H1 (cell line): ENCODE measurements around the gene MAS1. TPM values are rescaled to one million over a fixed set of nuclear protein-coding genes. Genes with fewer than 3 reads are reported as not detected.

Source experiments
- CTCF ChIA-PET: fragments of 300-600 bp; sonication (Branson Sonifier 250); formaldehyde crosslinking; loops from one replicate; lab custom pipeline; 2021; ENCODE audit not compliant: partially characterized antibody; lab: Charles Lee
- POLR2A ChIA-PET: fragments of 300-600 bp; sonication (Branson Sonifier 250); formaldehyde crosslinking; loops from one replicate; lab custom pipeline; 2021; ENCODE audit warnings: inconsistent platforms; ENCODE audit not compliant: partially characterized antibody; lab: Charles Lee
- DNase-seq, 2 experiments: peaks; one replicate each; pipeline versions ENCODE4 v3.0.0 to v3.0.0-alpha.2; 2010 to 2022; ENCODE audit warnings: low spot score in 2 of 2, low read depth in 1 of 2, mixed read lengths in 1 of 2
- FAIRE-seq: peaks from 2 replicates; lab custom pipeline; 2011; peaks lifted over from hg19 to GRCh38; lab: Jason Lieb, UNC
- H2AFZ ChIP-seq: 2 replicates; pipeline ENCODE4 v1.8.1; 2012; ENCODE audit warnings: low read length, inconsistent platforms
- H2AK5ac ChIP-seq: 2 replicates; pipeline ENCODE4 v1.6.1; 2013; ENCODE audit warnings: low read depth, low read length
- H2BK120ac ChIP-seq: replicated peaks from 2 replicates; pipeline ENCODE3; 2013; ENCODE audit warnings: low read depth, low read length, inconsistent platforms
- H2BK12ac ChIP-seq: 2 replicates; pipeline ENCODE4 v1.6.1; 2013; ENCODE audit warnings: low read depth, low read length
- H2BK15ac ChIP-seq: 2 replicates; pipeline ENCODE4 v1.6.1; 2013; ENCODE audit warnings: low read length
- H2BK20ac ChIP-seq: 2 replicates; pipeline ENCODE4 v1.6.1; 2013; ENCODE audit warnings: low read length
- H2BK5ac ChIP-seq: 2 replicates; pipeline ENCODE4 v1.6.1; 2013; ENCODE audit warnings: low read depth, low read length
- H3K14ac ChIP-seq: 2 replicates; pipeline ENCODE4 v1.6.1; 2013; ENCODE audit warnings: inconsistent platforms; ENCODE audit not compliant: insufficient read length
- H3K18ac ChIP-seq: 2 replicates; pipeline ENCODE4 v1.6.1; 2013; ENCODE audit warnings: low read length; ENCODE audit errors: extremely low read depth
- H3K23ac ChIP-seq: 2 replicates; pipeline ENCODE4 v1.6.1; 2013; ENCODE audit warnings: inconsistent platforms; ENCODE audit not compliant: insufficient read length
- H3K23me2 ChIP-seq: 2 replicates; pipeline ENCODE4 v1.6.1; 2013; ENCODE audit warnings: low read depth, low read length
- H3K27ac ChIP-seq: 2 replicates; pipeline ENCODE4 v1.6.1; 2011; ENCODE audit warnings: low read depth, low read length, inconsistent platforms
- H3K27me3 ChIP-seq, 4 experiments: replicated peaks in 1 of 4; 1 replicate in 1 of 4; 2 replicates in 3 of 4; pipeline versions ENCODE4 v1.6.1 to v1.8.1; 2011 to 2013; ENCODE audit warnings: low read length in 3 of 4, mild to moderate bottlenecking in 3 of 4, inconsistent platforms in 2 of 4, mixed read lengths in 2 of 4, moderate library complexity in 1 of 4; ENCODE audit not compliant: control insufficient read depth in 3 of 4, insufficient read depth in 3 of 4; ENCODE audit errors: extremely low read depth in 1 of 4
- H3K36me3 ChIP-seq, 4 experiments: 2 replicates each; pipeline versions ENCODE4 v1.6.1 to v1.8.1; 2011 to 2013; ENCODE audit warnings: mild to moderate bottlenecking in 4 of 4, low read length in 3 of 4, moderate library complexity in 2 of 4, control low read depth in 1 of 4, inconsistent platforms in 1 of 4; ENCODE audit not compliant: insufficient read depth in 4 of 4, control insufficient read depth in 2 of 4
- H3K4ac ChIP-seq: replicated peaks from 2 replicates; pipeline ENCODE3; 2013; ENCODE audit warnings: low read length, low read depth, mixed read lengths, inconsistent platforms; ENCODE audit not compliant: insufficient read length
- H3K4me1 ChIP-seq, 4 experiments: replicated peaks in 1 of 4; 1 replicate in 1 of 4; 2 replicates in 3 of 4; pipeline versions ENCODE4 v1.6.1 to v1.8.1; 2011 to 2013; ENCODE audit warnings: low read length in 3 of 4, inconsistent platforms in 2 of 4, mixed read lengths in 1 of 4; ENCODE audit not compliant: insufficient read depth in 4 of 4, control insufficient read depth in 3 of 4
- H3K4me2 ChIP-seq, 2 experiments: 2 replicates each; pipeline versions ENCODE4 v1.6.1 to v1.8.1; 2011 to 2013; ENCODE audit warnings: low read depth in 2 of 2, low read length in 2 of 2, control low read depth in 1 of 2, inconsistent platforms in 1 of 2, mild to moderate bottlenecking in 1 of 2; ENCODE audit not compliant: insufficient read depth in 1 of 2
- H3K4me3 ChIP-seq, 4 experiments: fragments of 200-600, 300-600 bp in 1 of 4; sonication (generic), shearing (Covaris generic), sonication (Bioruptor Twin) in 1 of 4; 2 replicates each; pipeline versions ENCODE4 v1.5.1 to v1.8.1; 2011 to 2016; ENCODE audit warnings: low read length in 4 of 4, low read depth in 3 of 4, control low read depth in 2 of 4, inconsistent platforms in 2 of 4, mild to moderate bottlenecking in 2 of 4, mixed read lengths in 1 of 4, moderate library complexity in 1 of 4; ENCODE audit not compliant: insufficient read depth in 2 of 4; ENCODE audit errors: extremely low read depth in 1 of 4
- H3K56ac ChIP-seq: replicated peaks from 2 replicates; pipeline ENCODE3; 2013; ENCODE audit warnings: low read depth, mild to moderate bottlenecking, mixed read lengths, low read length, inconsistent platforms; ENCODE audit not compliant: insufficient read length
- H3K79me1 ChIP-seq: 2 replicates; pipeline ENCODE4 v1.6.1; 2013; ENCODE audit warnings: low read depth, low read length, control low read depth
- H3K79me2 ChIP-seq, 2 experiments: 2 replicates each; pipeline versions ENCODE4 v1.6.1 to v1.8.1; 2012 to 2013; ENCODE audit warnings: low read length in 2 of 2, mild to moderate bottlenecking in 2 of 2, inconsistent platforms in 1 of 2; ENCODE audit not compliant: insufficient read depth in 2 of 2, control insufficient read depth in 1 of 2
- H3K9ac ChIP-seq, 4 experiments: replicated peaks in 1 of 4; 1 replicate in 1 of 4; 2 replicates in 3 of 4; pipeline versions ENCODE4 v1.6.1 to v1.8.1; 2011 to 2013; ENCODE audit warnings: low read depth in 3 of 4, low read length in 3 of 4, control low read depth in 2 of 4, mild to moderate bottlenecking in 2 of 4, moderate library complexity in 2 of 4, inconsistent platforms in 1 of 4; ENCODE audit errors: extremely low read depth in 1 of 4
- H3K9me3 ChIP-seq, 2 experiments: 2 replicates each; pipeline versions ENCODE4 v1.6.1 to v1.8.1; 2012 to 2013; ENCODE audit warnings: mild to moderate bottlenecking in 2 of 2, moderate library complexity in 2 of 2, control low read depth in 1 of 2, inconsistent platforms in 1 of 2, low read depth in 1 of 2, low read length in 1 of 2, mixed read lengths in 1 of 2; ENCODE audit not compliant: insufficient read depth in 2 of 2
- H4K20me1 ChIP-seq, 2 experiments: replicated peaks in 1 of 2; 2 replicates each; pipeline versions ENCODE3 to v1.8.1; 2011 to 2013; ENCODE audit warnings: inconsistent platforms in 2 of 2, low read length in 2 of 2, mild to moderate bottlenecking in 1 of 2; ENCODE audit not compliant: insufficient read depth in 2 of 2, control insufficient read depth in 1 of 2
- H4K5ac ChIP-seq: 2 replicates; pipeline ENCODE4 v1.6.1; 2013; ENCODE audit warnings: low read length, low read depth, mixed read lengths, inconsistent platforms; ENCODE audit not compliant: insufficient read length
- H4K8ac ChIP-seq: 2 replicates; pipeline ENCODE4 v1.8.0; 2013; ENCODE audit warnings: mild to moderate bottlenecking, moderate library complexity, low read length, inconsistent platforms; ENCODE audit not compliant: insufficient read depth; ENCODE audit errors: extremely low read depth
- H4K91ac ChIP-seq: replicated peaks from 2 replicates; pipeline ENCODE3; 2013; ENCODE audit warnings: low read length, mixed read lengths, inconsistent platforms; ENCODE audit not compliant: insufficient read length
- CHD2 ChIP-seq: IDR thresholded peaks from 2 replicates; pipeline ENCODE4 v1.6.1; 2012; ENCODE audit warnings: low read length, improper control_type of control experiment
- JUND ChIP-seq: IDR thresholded peaks from 2 replicates; pipeline ENCODE4 v1.6.1; 2011; ENCODE audit warnings: mild to moderate bottlenecking, improper control_type of control experiment, low read length
- WGBS, 2 experiments: shearing (Covaris generic) in 1 of 2; methylation state at CpG; one replicate each; pipeline versions ENCODE4 v1.1.6 to v1.1.7; 2013 to 2015; ENCODE audit warnings: low lambda C conversion rate in 2 of 2, mixed read lengths in 2 of 2, inconsistent platforms in 1 of 2, low coverage in 1 of 2, missing lambda C conversion rate in 1 of 2; ENCODE audit not compliant: insufficient replicate concordance in 2 of 2, insufficient coverage in 1 of 2, insufficient read length in 1 of 2; ENCODE audit errors: extremely low coverage in 1 of 2, missing lambda C conversion rate in 1 of 2; 5-methylcytosine and 5-hydroxymethylcytosine counted together
- polyA plus RNA-seq, 7 experiments: library from polyadenylated mRNA; depleted of rRNA in 3 of 7; stranded (reverse) in 5 of 7; unstranded in 2 of 7; fragments of >200 nt in 5 of 7; fragments of 200-250 nt in 2 of 7; gene quantifications; 1 replicate in 5 of 7; 2 replicates in 1 of 7; 4 replicates in 1 of 7; pipeline versions ENCODE4 v1.2.1 to v1.2.3, GENCODE V29; 2011 to 2013; ENCODE audit warnings: missing spikeins in 2 of 7, mixed read lengths in 2 of 7
- total RNA-seq: library from RNA; stranded (reverse); fragmentation: NEBNext Ultra II Directional; extraction: Animal tissue kit (Norgen Biotek cat#: 25700); gene quantifications from 2 replicates; pipeline ENCODE4 v1.2.1, GENCODE V29; 2021

Gene MAS1
- total and polyA plus RNA-seq, 2 of the 8 experiments (the other 6 are each of a cell fraction or from before 2014, with no cell fraction given) = 0.02 TPM; not detected in 1

DNA sequence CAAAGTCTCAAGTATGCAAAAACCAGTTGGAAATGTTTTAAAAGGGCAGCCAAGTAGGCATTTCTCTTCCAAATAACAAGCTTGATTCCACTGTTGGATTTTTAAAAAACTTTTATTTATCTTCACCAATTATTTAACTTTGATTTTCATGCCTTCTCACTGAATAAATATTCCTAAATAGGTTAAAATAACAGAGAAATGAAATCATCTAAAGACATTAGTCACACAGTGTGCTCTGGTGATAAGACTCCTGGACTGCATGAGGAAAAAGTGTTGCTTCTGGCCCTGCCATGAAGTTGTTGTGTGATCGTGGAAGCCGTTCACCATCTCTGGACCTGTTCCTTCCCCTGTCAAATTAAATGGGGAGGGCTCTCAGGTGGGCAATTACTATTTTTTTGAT, 44.3 kb downstream of the MAS1 start:
- no peak for FAIRE-seq
- TF ChIP-seq JUND (no peak), CHD2 (no peak)

More for the DNA sequence above, 44.3 kb downstream of the MAS1 start:
- Histone ChIP-seq H2BK120ac (no peak overlapping the region), H3K4me3 (no peak overlapping the region), H2AFZ (no peak overlapping the region), H4K8ac (no peak overlapping the region), H4K91ac (no peak overlapping the region), H3K79me1 (no peaks in the 10 kb centered on the region), H3K4me1 (no peaks in the 10 kb centered on the region), H3K4me2 (no peak overlapping the region), H2BK5ac (no peak overlapping the region), H3K79me2 (no peaks in the 10 kb centered on the region), H4K5ac (no peak overlapping the region), H3K4ac (no peak overlapping the region), H3K9me3 (no peaks in the 10 kb centered on the region), H3K9ac (no peak overlapping the region), H3K23ac (no peak overlapping the region), H3K36me3 (no peaks in the 10 kb centered on the region), H3K23me2 (no peaks in the 10 kb centered on the region), H2BK12ac (no peak overlapping the region), H2BK20ac (no peak overlapping the region), H3K14ac (no peak overlapping the region), H4K20me1 (no peaks in the 10 kb centered on the region), H2AK5ac (no peak overlapping the region), H3K56ac (no peak overlapping the region), H3K27ac (no peak overlapping the region), H2BK15ac (no peak overlapping the region), H3K27me3 (no peaks in the 10 kb centered on the region), H3K18ac (no peak overlapping the region)
- DNase-seq = no peak
- ChIA-PET POLR2A (no interaction called here), CTCF (no interaction called here)
- WGBS, 2 experiments = 100% methylated on average over 2 of the region's 2 CpGs; no CpG with 5 or more reads in 1 of the 2 experiments
